ENCODE results near the gene NKAPD1.

Gene NKAPD1

GRCh38 chr11:112114460-112114859, 40.4 kb downstream of the NKAPD1 start:
- H3K4me1 Mint-ChIP-seq, result no peaks in the 10 kb centered on the region
- H3K27me3 Mint-ChIP-seq (ENCODE audit: low read depth, poor library complexity), result no peaks in the 10 kb centered on the region
- no peak overlapping the region for H3K4me3 Mint-ChIP-seq
- TF ChIP-seq CTCF (IDR thresholded peaks at IDR 0.05), result no peak
- peaks cover 24% of the 10 kb centered on the region for H3K36me3 Mint-ChIP-seq (ENCODE audit: low read depth)
- no peak overlapping the region for H3K27ac Mint-ChIP-seq
- peaks cover 30% of the 10 kb centered on the region for H3K9me3 Mint-ChIP-seq
- no peak for DNase-seq

GRCh38 chr11:112115386-112115785, 41.3 kb downstream of the NKAPD1 start:
- H3K27ac Mint-ChIP-seq, result no peak overlapping the region
- H3K4me1 Mint-ChIP-seq, result no peaks in the 10 kb centered on the region
- H3K36me3 Mint-ChIP-seq (ENCODE audit: low read depth), result peaks cover 22% of the 10 kb centered on the region
- H3K9me3 Mint-ChIP-seq, result peaks cover 32% of the 10 kb centered on the region
- peaks cover 3% of the 10 kb centered on the region for H3K27me3 Mint-ChIP-seq (ENCODE audit: low read depth, poor library complexity)
- DNase-seq, result no peak
- no peak overlapping the region for H3K4me3 Mint-ChIP-seq
- TF ChIP-seq CTCF (IDR thresholded peaks at IDR 0.05), result no peak

- Mint-ChIP-seq H3K9me3 (peaks cover 22% of the 10 kb centered on the region), H3K4me1 (no peaks in the 10 kb centered on the region), H3K27me3 (ENCODE audit: low read depth, poor library complexity) (peaks cover 3% of the 10 kb centered on the region), H3K27ac (no peak overlapping the region), H3K4me3 (no peak overlapping the region), H3K36me3 (ENCODE audit: low read depth) (peaks cover 18% of the 10 kb centered on the region)
- DNase-seq, result no peak
- TF ChIP-seq CTCF (IDR thresholded peaks at IDR 0.05), result no peak
These were observed 44.1 kb downstream of the NKAPD1 start for GRCh38 chr11:112118176-112118575.

- no peak for DNase-seq
- H3K36me3 Mint-ChIP-seq (ENCODE audit: low read depth), result peaks cover 8% of the 10 kb centered on the region
- no peak for TF ChIP-seq CTCF (IDR thresholded peaks at IDR 0.05)
- peaks cover 14% of the 10 kb centered on the region for H3K9me3 Mint-ChIP-seq
- H3K27me3 Mint-ChIP-seq (ENCODE audit: low read depth, poor library complexity), result peaks cover 3% of the 10 kb centered on the region
- no peak overlapping the region for H3K4me3 Mint-ChIP-seq
- H3K27ac Mint-ChIP-seq, result no peak overlapping the region
- H3K4me1 Mint-ChIP-seq, result no peaks in the 10 kb centered on the region
These were observed 48.0 kb downstream of the NKAPD1 start for GRCh38 chr11:112121981-112122615.

GRCh38 chr11:112123129-112123528, 49.0 kb downstream of the NKAPD1 start:
- no peak overlapping the region for H3K4me3 Mint-ChIP-seq
- H3K4me1 Mint-ChIP-seq, result peaks cover 1% of the 10 kb centered on the region
- no peak for TF ChIP-seq CTCF (IDR thresholded peaks at IDR 0.05)
- H3K27me3 Mint-ChIP-seq (ENCODE audit: low read depth, poor library complexity), result peaks cover 3% of the 10 kb centered on the region
- DNase-seq, result no peak
- H3K9me3 Mint-ChIP-seq, result peaks cover 10% of the 10 kb centered on the region
- H3K27ac Mint-ChIP-seq, result no peak overlapping the region
- peaks cover 6% of the 10 kb centered on the region for H3K36me3 Mint-ChIP-seq (ENCODE audit: low read depth)

- H3K27me3 Mint-ChIP-seq (ENCODE audit: low read depth, poor library complexity), result no peaks in the 10 kb centered on the region
- DNase-seq, result no peak
- no peak overlapping the region for H3K4me3 Mint-ChIP-seq
- H3K4me1 Mint-ChIP-seq, result peaks cover 13% of the 10 kb centered on the region
- H3K36me3 Mint-ChIP-seq (ENCODE audit: low read depth), result no peaks in the 10 kb centered on the region
- no peak for TF ChIP-seq CTCF (IDR thresholded peaks at IDR 0.05)
- no peaks in the 10 kb centered on the region for H3K9me3 Mint-ChIP-seq
- H3K27ac Mint-ChIP-seq, result no peak overlapping the region
These were observed 53.0 kb downstream of the NKAPD1 start for GRCh38 chr11:112127056-112127455.

Measured in nephron progenitor cell (in vitro differentiated cells).